GM18517 (cell line): ENCODE data around the gene ATP11A.
A peak's percentile ranks its signal among the peaks of the same experiment; 100 is the strongest.
"Not testable (repeated sequence)": the region's sequence is repeated elsewhere in the genome, so short reads cannot be mapped to it uniquely, and the experiment has no call there.

ENCODE experiments used
- ATAC-seq: cut with Tn5 transposase; IDR thresholded peaks from one replicate; pipeline ENCODE4 v1.9.1; 2021; ENCODE audit warnings: mild to moderate bottlenecking, moderate library complexity; ENCODE audit not compliant: unreplicated experiment

The ATP11A gene

DNA sequence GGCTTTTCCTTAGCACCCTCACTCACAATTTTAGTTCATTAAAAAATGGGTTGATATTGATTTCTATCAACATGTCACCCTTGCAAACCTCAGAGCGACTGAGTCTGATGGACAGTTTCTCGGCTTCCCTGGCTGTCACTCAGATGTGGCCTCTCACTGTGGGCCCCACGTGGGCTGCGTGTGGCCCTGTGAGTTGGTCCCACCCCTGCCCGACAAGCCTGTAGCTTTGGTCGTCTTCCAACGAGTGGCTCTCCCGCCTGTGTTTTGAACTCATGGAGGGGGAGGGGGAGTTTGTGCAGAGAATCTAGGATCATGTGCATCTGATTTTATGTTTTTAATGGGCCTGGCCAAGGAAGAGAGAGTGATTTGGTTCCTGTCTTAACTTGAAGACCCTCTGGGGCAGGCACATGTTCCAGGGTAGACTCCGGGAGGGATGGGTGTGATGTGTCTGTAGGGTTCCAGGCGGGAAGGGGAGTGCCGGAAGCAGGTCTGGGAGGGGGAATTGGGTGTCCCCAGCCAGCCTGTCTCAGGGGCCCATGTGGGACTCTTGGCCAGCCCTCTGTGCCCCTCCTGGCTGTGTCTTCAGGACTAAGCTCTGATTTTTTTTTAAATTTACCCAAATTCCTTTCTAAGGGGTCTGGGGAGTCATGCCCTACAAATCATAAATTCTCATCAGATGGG lies 18.9 kb downstream of the ATP11A start:
- ATAC-seq: no peak

DNA sequence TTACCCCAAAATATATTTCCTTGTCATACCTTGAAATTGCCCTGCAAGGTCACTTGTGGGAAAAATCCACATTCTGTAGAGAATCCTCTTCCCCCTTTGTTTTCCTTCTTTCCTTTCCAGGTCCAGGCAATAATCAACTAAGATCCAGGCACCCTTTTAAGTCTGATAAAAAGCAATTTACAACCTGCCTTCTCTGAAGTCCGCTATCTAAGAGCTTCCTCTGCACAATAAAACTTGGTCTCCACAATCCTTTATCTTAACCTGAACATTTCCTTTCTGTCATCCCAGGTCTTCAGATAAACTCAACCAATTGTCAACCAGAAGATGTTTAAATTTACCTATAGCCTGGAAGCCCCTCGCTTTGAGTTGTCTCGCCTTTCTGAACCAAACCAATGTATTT lies 19.5 kb downstream of the ATP11A start:
- ATAC-seq: not testable (repeated sequence)

DNA sequence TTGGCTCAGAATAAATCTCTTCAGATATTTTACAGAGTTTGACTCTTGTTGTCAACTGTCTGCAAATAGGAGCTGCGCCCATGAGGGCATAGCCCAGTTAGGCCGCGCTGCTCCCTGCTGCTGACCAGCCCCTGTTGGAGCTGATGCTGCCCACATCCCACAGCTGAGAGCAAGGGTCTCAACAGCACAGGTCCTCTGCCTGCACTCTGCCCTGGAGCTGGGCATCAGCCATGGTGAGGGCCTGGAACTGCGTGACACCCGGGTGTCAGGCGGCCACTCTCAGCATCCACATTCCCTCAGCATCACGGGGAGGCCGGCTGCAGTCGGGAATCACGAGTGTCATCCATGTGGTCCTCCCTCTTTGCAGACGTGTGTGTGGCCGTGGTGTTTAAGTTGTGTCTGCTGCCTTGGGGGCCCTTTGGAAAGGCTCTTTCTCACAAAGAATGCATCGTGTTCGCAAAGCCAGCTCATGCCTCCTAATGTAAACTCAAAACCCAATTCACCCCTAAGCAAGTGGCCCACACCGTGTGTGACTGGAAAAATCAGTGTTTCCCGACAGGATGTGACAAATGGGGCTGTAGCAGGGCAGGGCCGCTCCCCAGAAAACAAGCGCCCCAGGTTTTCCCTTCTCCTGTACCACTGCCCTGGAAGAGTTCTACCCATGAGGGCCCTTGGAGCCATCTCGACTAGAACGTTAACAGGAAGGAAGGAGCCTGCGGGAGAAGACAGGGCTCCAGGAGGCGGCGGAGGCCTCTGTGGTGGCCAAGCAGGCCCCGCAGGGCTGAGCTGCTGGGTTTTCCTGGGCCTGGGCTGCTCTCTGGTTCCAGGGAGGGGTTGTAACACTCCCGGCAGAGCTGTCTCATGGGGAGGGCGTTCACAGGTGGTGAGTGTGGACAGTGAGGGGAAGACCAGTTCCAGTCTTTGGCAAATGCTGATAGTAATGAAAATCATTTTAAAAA lies 20.3 kb downstream of the ATP11A start:
- ATAC-seq: no peak

- no peak for ATAC-seq
These were observed 21.2 kb downstream of the ATP11A start for GRCh38 chr13:112710855-112711527.

GRCh38 chr13:112711528-112712265 lies 21.9 kb downstream of the ATP11A start:
- ATAC-seq: peak; percentile 73

GRCh38 chr13:112712451-112713207 lies 22.8 kb downstream of the ATP11A start:
- ATAC-seq: no peak

- ATAC-seq: no peak
These were observed 23.8 kb downstream of the ATP11A start for GRCh38 chr13:112713517-112714253.

DNA sequence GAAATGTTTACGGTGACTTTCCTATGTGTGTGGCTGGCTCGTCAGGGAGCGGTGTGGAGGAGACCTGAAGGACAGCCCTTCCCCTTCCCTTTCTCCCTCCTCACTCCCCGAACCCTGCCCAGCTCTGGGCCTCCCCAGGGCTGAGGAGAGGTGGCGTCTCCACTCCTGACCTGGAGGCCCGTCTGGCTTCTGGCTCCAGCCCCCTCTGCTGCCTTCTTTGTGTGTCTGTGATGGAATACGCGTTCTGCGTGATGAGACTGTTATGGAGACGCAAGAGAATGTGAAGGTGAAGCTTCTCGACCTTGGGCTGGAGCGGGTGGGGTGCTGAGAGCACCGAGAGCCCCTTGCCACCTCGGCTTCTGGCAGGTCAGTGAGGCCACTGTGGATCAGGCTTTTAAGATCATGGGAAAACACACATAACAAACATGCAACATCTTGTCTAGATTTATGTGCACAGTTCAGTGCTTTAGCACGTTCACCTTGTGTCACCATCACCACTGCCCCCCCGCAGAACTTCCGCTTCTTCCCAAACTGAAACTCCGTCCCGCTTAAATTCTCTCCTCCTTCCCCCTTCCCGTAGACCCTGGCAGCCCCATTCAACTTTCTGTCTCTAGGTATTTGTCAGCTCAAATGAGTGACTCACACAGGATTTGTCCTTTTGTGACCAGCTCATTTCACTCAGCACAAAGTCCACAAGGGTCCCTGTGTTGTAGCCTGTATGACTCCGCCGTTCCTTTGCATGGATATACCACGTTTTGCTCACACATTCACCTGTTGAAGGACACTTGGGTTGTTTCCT lies 24.7 kb downstream of the ATP11A start:
- no peak for ATAC-seq

DNA sequence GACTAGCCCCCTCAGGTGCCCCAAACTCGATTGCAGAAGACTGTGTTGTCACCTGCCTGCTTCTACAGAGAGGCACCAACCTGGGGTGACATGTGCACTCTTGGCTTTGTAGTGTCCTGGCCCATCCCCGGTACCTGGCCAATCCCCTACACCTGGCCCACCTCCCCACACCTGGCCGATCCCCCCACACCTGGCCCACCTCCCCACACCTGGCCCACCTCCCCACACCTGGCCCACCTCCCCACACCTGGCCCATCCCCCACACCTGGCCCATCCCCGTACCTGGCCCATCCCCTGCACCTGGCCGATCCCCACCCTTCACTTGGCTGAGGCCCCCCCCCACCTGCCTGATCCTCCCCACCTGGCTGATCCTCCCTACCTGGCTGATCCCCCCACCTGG lies 25.4 kb downstream of the ATP11A start:
- ATAC-seq: no peak

GRCh38 chr13:112715715-112716460 lies 26.1 kb downstream of the ATP11A start:
- no peak for ATAC-seq

DNA sequence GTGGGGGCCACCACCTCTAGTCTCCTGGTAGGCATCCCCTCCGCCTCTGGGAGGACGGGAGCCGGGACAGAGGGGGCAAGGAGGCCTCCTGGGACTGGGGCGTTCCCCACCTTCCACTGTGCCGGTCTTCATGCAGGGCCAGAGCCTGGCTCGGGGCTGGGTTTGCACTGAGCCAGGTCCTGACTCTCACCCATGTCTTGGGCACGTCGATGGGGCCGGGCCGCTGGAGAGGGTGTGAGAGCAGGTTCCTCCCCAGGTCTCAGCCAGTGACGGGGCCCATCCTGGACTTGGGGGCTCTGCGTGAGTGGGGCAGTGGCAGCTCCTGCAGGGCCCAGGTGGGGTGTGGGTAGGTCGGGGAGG lies 26.6 kb downstream of the ATP11A start:
- ATAC-seq: no peak

DNA sequence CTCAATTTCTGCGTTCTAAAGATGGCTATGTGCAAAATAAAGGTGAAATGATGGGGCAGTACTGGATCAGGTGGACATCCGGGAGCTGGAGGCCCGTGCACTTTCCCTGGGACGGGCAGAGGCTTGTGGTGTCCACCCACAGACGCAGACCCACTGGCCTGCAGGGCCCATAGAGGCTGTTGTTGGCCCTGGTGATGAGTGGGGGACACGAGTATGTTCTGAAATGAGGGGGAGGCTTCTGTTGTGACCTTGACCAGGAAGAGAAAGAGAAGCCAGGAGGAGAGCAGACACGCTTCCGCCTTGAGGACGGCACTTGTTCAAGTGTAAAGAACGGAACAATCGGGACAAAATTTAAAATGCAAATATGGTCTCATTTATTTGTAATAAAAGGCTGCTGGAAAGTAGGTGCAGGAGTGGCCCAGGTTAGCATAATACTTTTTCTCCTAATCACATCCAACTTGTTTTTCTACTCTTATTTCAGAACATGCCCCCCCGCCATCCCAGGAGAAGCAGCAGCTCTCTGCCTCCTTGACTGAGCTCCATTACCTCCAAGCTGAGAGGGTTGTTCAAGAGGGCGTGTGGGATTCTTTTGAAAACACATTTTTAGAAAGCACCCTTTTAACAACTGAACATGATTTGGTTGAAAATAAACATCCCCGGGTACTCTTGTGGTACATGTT lies 27.1 kb downstream of the ATP11A start:
- ATAC-seq: no peak

- ATAC-seq: no peak
These were observed 28.5 kb downstream of the ATP11A start for GRCh38 chr13:112718318-112718717.

DNA sequence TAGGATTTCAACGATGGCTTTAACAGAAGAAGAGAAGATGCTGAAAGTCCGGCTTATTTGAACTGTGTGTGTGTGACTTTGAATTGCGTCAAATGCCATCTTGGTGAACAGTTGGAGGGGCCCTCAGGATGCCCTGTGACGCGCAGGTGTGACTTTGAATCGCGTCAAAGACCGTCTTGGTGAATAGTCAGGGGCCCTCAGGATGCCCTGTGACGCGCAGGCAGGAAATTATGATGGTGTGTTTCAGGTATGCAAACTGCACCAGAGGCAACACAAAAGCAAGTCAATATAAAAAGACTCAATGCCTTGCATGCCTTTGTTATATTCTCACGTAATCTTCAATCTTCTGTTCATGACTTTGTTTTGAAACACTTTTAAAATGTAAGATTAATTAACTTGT lies 29.2 kb downstream of the ATP11A start:
- ATAC-seq: no peak

GRCh38 chr13:112719556-112719955 lies 29.7 kb downstream of the ATP11A start:
- ATAC-seq: no peak

GRCh38 chr13:112720251-112720650 lies 30.4 kb downstream of the ATP11A start:
- ATAC-seq: no peak

- no peak for ATAC-seq
These were observed 31.0 kb downstream of the ATP11A start for GRCh38 chr13:112720814-112721197.
